HG03064 (cell line): Measurements from ENCODE around the gene UBE2L3.
"Not testable (repeated sequence)": the region's sequence is repeated elsewhere in the genome, so short reads cannot be mapped to it uniquely, and the experiment has no call there.

ENCODE experiments used
- ATAC-seq: cut with Tn5 transposase; IDR thresholded peaks from one replicate; pipeline ENCODE4 v1.9.1; 2021; ENCODE audit warnings: low read depth; ENCODE audit not compliant: unreplicated experiment

Gene UBE2L3

GRCh38 chr22:21599053-21599893 is 31.8 kb downstream of the UBE2L3 start:
- ATAC-seq = no peak

GRCh38 chr22:21602579-21602978 is 35.1 kb downstream of the UBE2L3 start:
- ATAC-seq = no peak

- ATAC-seq = no peak
Measured at GRCh38 chr22:21603973-21604372, 36.5 kb downstream of the UBE2L3 start.

- ATAC-seq = no peak
Measured at GRCh38 chr22:21605887-21606564, 38.5 kb downstream of the UBE2L3 start.

GRCh38 chr22:21606775-21607174 is 39.3 kb downstream of the UBE2L3 start:
- ATAC-seq = no peak

- ATAC-seq = not testable (repeated sequence)
Measured at GRCh38 chr22:21609556-21610157, 42.1 kb downstream of the UBE2L3 start.

GRCh38 chr22:21611210-21611977 is 43.9 kb downstream of the UBE2L3 start:
- ATAC-seq = no peak

- ATAC-seq = no peak
Measured at GRCh38 chr22:21612858-21613257, 45.3 kb downstream of the UBE2L3 start.

GRCh38 chr22:21613553-21614233 is 46.2 kb downstream of the UBE2L3 start:
- no peak for ATAC-seq

GRCh38 chr22:21615731-21616130 is 48.2 kb downstream of the UBE2L3 start:
- ATAC-seq = no peak

- not testable (repeated sequence) for ATAC-seq
Measured at GRCh38 chr22:21617337-21617736, 49.8 kb downstream of the UBE2L3 start.

GRCh38 chr22:21621025-21621424 is 53.5 kb downstream of the UBE2L3 start:
- no peak for ATAC-seq

- ATAC-seq = no peak
Measured at GRCh38 chr22:21622011-21622918, 54.8 kb downstream of the UBE2L3 start.

- no peak for ATAC-seq
Measured at GRCh38 chr22:21622919-21623647, 55.6 kb downstream of the UBE2L3 start.

GRCh38 chr22:21623648-21623970 is 56.1 kb downstream of the UBE2L3 start:
- no peak for ATAC-seq

GRCh38 chr22:21624120-21624879 is 56.8 kb downstream of the UBE2L3 start:
- no peak for ATAC-seq

- no peak for ATAC-seq
Measured at GRCh38 chr22:21624880-21625791, 57.6 kb downstream of the UBE2L3 start.
